COLO668 (cell line): Measurements from ENCODE around the gene CYTH4.

Experiments
- DNase-seq: peaks from one replicate; lab custom pipeline; 2025; ENCODE audit not compliant: unreplicated experiment; lab: John Stamatoyannopoulos, UW

The CYTH4 gene

GRCh38 chr22:37269936-37270678 lies 12.2 kb upstream of the CYTH4 start:
- DNase-seq: no peak

DNA sequence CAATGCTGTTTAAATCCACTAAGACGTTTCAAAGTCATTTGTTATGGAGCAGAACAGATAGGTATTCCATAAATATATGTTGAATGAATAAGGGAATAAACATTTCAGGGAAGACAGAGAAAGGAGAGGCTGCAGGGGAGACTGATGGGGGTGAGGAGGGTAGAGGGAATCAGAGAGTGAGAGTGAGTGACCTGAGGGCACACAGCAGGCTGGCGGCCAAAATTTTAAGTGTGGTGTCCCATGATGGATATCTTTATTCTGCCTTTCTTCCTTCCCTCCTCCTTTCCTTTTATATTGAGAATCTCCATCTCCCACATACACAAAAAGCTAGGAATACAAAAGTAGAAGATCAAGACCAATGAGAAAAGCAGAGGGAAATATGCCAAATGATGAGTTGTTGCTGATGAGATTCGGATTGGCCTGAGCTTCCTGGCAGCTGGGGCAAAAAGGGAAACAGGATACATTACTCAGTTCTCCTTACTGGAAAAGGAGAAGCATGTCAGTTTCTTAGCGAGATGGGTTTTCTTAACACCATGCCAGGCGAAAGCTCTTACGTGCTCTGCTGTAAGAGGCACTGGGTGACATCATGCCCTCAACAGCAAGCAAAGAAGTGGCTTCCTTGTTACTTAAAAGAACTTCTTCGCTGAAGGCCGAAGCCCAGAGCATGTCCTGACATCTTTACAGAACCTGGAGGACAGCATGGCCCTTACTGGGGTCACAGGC lies 11.2 kb upstream of the CYTH4 start:
- no peak for DNase-seq

- DNase-seq: no peak
Observed at GRCh38 chr22:37273126-37273845, 9.0 kb upstream of the CYTH4 start.

- DNase-seq: no peak
Observed at GRCh38 chr22:37273846-37274225, 8.5 kb upstream of the CYTH4 start.

GRCh38 chr22:37274380-37274862 lies 7.9 kb upstream of the CYTH4 start:
- no peak for DNase-seq

DNA sequence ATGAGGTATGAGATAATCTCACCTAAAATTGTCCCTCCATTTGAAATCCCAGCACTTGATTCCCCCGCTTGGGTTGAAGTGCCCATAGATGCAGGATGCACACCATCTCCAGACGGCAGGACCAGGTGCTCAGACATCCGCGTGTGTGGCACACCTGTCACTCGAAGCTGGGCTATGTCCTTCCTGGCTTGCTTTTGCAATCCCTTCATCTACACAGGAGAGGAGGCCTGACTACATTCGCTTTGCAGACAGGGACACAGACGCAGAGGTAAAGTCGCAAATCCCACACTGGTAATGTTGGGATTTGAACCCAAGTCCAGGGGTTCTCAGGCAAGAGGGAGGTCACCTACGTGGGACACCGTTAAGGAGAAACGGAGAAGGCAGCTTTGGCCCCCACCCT lies 7.2 kb upstream of the CYTH4 start:
- DNase-seq: no peak

- DNase-seq: no peak
Observed at GRCh38 chr22:37275622-37276021, 6.7 kb upstream of the CYTH4 start.

- no peak for DNase-seq
Observed at GRCh38 chr22:37276776-37277175, 5.5 kb upstream of the CYTH4 start.

DNA sequence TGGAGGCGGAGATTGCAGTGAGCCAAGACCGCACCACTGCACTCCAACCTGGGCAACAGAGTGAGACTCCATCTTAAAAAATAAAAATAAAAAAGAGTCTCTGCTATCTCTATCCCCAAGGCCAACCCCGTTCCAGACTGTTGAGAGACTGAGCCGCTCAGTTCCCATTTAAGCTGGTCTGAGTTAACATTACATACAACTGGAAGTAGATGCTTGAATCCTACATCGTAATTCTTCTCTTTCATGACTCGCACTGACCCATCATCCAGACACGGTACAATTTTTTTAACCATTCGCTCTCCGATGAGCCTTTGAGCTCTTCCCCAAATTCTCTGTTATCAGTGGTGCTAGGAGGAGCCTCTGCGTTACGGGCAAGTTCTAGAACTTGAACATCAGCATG lies 4.9 kb upstream of the CYTH4 start:
- no peak for DNase-seq

GRCh38 chr22:37278261-37278660 lies 4.0 kb upstream of the CYTH4 start:
- no peak for DNase-seq

DNA sequence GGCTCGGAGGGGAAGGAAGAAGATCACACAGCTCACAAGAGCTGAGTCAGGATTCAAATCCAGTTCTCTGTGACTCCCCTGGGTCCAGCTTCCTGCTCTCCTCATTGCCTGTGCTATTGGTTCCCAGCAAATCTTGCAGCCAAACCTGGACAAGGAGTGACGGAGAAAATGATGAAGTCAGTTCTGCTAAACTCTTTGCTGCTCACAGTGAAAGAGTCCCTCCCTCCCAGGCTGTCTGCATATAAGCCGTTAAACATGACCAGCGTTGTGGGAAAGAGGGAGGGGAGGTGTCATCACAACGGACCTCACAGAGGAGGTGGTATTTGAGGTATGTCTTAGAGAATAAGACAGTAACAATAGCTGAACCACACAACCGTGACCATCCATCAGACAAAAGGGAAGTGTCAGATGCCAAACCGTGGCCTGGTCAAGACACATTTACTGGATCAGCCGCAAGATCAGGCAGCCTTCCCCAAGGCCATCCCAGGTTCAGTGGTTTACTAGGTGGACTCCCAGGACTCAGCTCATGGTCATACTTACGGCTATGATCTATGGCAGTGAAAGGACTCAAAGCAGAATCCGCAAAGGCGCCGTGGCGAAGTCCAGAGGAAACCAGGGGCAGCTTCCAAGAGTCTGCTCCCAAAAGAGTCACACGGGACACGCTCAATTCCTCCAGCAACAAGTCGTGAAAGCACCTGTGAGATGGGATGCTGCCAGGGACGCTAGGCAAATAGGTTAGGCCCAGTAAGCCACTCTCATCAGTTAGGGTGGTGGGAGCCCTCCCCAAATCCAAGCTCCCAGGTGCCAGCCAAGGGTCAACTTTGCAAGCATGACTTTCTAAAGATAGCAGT lies 2.8 kb upstream of the CYTH4 start:
- DNase-seq: no peak

DNA sequence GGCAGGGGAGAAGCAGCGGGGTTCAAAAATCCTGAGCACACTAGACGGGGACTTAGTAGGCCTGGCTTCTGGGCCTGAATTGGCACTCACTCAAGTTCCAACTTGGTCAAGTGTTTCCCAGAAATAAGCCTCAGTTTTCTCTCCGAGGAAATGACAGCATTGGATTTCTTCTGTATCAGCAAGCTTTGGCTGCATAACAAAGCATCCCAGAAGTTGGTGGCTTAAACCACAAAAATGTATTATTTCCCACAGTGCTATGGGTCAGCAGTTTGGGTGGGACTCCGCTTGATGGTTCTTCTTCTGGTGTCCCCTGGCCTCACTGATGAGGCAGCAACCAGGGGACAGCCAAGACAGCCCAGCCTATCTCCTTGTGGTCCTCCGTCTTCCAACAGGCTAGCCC lies 1.6 kb upstream of the CYTH4 start:
- no peak for DNase-seq

- DNase-seq: no peak
Observed at GRCh38 chr22:37281195-37281594, 1.1 kb upstream of the CYTH4 start.

DNA sequence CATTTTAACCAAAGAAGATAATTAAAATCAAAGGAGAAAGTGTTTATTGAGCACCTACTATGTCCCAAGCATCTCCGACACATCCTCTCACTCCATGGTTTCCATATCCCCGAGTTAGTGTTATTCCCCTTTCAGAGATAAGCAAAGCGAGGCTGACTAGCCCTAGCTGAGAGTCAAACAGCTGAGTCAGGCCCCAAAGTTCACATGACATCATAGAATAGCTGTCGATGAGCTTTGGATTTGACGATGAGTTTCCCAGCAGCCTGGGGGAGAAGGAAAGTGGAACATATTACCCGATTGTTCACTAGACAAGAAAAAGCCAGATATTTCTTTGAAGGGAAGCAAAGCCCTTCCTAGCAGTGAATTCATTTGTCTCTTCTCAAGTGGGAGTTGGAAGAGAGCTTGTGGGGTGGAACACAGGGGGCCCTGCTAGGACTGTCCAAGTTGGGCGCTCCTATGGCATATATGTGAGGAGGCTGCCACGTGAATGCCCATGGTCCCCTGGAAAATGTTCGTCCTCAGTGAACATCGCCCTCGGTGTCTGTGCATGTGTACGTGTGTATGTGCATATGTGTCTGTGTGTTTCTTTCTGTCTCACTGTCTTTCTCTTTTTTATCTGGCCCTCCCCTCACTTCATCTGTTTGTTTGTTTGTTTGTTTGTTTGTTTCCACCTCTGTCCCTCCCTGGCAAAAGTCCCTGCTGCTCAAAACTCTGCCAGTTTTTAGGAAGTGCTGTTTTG lies 493 bp upstream of the CYTH4 start:
- no peak for DNase-seq

DNA sequence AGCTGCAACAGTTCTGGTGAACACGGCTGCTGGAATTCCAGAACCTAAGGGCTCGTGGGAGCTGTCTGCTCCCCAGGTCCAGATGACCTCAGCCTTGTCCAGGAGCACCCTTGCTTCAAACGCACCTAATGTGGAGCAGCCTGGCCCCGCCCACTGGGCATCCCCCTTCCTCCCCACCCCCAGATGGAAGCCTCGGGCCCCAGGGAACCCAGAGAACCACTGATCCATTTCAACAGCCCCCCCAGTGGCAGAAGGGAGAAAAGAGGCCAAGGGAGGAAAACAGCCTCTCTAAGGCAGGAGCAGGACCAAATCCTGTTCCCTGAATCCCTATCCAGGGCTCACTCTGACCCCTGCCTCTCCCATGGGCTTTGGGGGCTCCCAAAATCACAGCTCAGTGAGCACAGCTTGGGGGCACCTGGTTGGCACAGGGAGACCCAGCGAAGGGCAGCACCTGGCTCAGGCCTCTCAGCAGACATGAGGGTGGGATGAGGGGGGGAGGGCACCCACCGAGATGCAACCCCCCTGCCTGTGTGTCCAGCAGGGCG lies 1.2 kb downstream of the CYTH4 start:
- no peak for DNase-seq

GRCh38 chr22:37284126-37284804 lies 2.0 kb downstream of the CYTH4 start:
- no peak for DNase-seq

GRCh38 chr22:37284805-37285355 lies 2.6 kb downstream of the CYTH4 start:
- DNase-seq: no peak

- DNase-seq: no peak
Observed at GRCh38 chr22:37285937-37286336, 3.6 kb downstream of the CYTH4 start.

DNA sequence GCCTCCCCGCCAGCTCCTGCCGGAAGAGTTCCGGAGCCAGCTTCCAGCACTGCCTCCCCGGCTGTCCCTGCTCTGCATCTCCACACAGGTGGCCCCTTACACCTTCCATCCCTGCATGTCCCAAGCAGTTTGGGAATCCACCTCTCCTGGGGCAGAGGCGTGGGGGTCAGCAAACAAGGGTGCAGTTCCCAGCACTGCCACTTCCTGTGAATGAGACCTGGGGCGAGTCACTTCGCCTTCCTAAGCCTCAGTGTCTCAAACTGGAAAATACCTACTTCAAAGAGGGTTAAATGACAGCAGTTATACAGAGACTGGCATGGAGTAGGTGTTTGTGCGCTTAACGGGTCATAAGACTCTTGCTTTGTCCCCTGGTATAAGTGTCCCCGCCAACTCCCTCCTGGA lies 5.2 kb downstream of the CYTH4 start:
- no peak for DNase-seq
